Measurements from ENCODE around the gene MCAM. TPM values are rescaled to one million over a fixed set of nuclear protein-coding genes. Genes with fewer than 3 reads are reported as not detected.

Gene MCAM
- polyA plus RNA-seq, 3 donors: not detected

GRCh38 chr11:119347242-119347641 is 30.3 kb upstream of the MCAM start:
- no peak for TF ChIP-seq CTCF (IDR thresholded peaks at IDR 0.05)
- H3K9me3 ChIP-seq (replicated peaks in 1 of 2; ENCODE audit: control insufficient read depth in 1 of 2, insufficient read depth in 1 of 2, low read length in 2 of 2): no peaks in the 10 kb centered on the region
- H4K20me1 ChIP-seq (ENCODE audit: insufficient read depth, low read length): no peaks in the 10 kb centered on the region
- Mint-ChIP-seq H3K9me3 (no peaks in the 10 kb centered on the region), H3K27ac (no peak overlapping the region), H3K27me3 (ENCODE audit: low read depth in 3 of 3) (peaks cover 28 to 48% (median 45%) of the 10 kb centered on the region in 3 donors), H3K36me3 (no peaks in the 10 kb centered on the region), H3K4me1 (no peaks in the 10 kb centered on the region), H3K4me3 (no peak overlapping the region)
- H3K36me3 ChIP-seq (replicated peaks in 1 of 2; ENCODE audit: control insufficient read depth in 1 of 2, insufficient read depth in 2 of 2, low read length in 2 of 2): no peaks in the 10 kb centered on the region
- WGBS (ENCODE audit: insufficient coverage): no CpG with 5 or more reads among the region's 2 CpGs
- no peak overlapping the region for H3K4me3 ChIP-seq (replicated peaks in 1 of 3; ENCODE audit: low read depth in 2 of 3, low read length in 3 of 3)
- no peak overlapping the region for H3K9ac ChIP-seq (ENCODE audit: insufficient read depth, low read length, poor library complexity, severe bottlenecking)
- H3K27ac ChIP-seq (ENCODE audit: low read depth in 1 of 2, low read length in 2 of 2): no peak overlapping the region
- H2AFZ ChIP-seq (ENCODE audit: insufficient read depth, low read depth, low read length, poor library complexity, severe bottlenecking): no peak overlapping the region
- intact Hi-C loops (cut with micrococcal nuclease): no loop called here
- H3K27me3 ChIP-seq (ENCODE audit: control insufficient read depth in 2 of 2, insufficient read depth in 2 of 2, low read length in 2 of 2): peaks cover 0 to 18% of the 10 kb centered on the region in 2 donors
- no peak overlapping the region for H3K4me2 ChIP-seq (replicated peaks; ENCODE audit: extremely low read depth, low read length, poor library complexity, severe bottlenecking)
- no peak for DNase-seq
- no peaks in the 10 kb centered on the region for H3K79me2 ChIP-seq (ENCODE audit: insufficient read depth, low read length)
- H3K4me1 ChIP-seq (ENCODE audit: control insufficient read depth in 1 of 2, insufficient read depth in 2 of 2, low read length in 2 of 2): no peaks in the 10 kb centered on the region

- no peaks in the 10 kb centered on the region for H3K9me3 Mint-ChIP-seq
- peak within 1 kb of the TSS in 2 of 7 donors; percentile 25 to 46 for H3K27ac Mint-ChIP-seq
- WGBS (ENCODE audit: insufficient coverage): 49% methylated on average over 2 of the region's 6 CpGs
- H3K27me3 Mint-ChIP-seq (ENCODE audit: low read depth in 3 of 3): peaks cover 29 to 54% (median 46%) of the 10 kb centered on the region in 3 donors
- H3K4me2 ChIP-seq (replicated peaks; ENCODE audit: extremely low read depth, low read length, poor library complexity, severe bottlenecking): no peak within 1 kb of the TSS
- DNase-seq: no peak
- H3K79me2 ChIP-seq (ENCODE audit: insufficient read depth, low read length): no peaks in the 10 kb centered on the region
- H3K4me1 Mint-ChIP-seq: no peaks in the 10 kb centered on the region
- H3K27me3 ChIP-seq (ENCODE audit: control insufficient read depth in 2 of 2, insufficient read depth in 2 of 2, low read length in 2 of 2): peaks cover 4 to 25% of the 10 kb centered on the region in 2 donors
- H3K4me3 Mint-ChIP-seq: no peak within 1 kb of the TSS
- H3K4me3 ChIP-seq (replicated peaks in 1 of 3; ENCODE audit: low read depth in 2 of 3, low read length in 3 of 3): no peak within 1 kb of the TSS
- H3K36me3 Mint-ChIP-seq: no peaks in the 10 kb centered on the region
- no peak for TF ChIP-seq CTCF (IDR thresholded peaks at IDR 0.05)
- intact Hi-C loops (cut with micrococcal nuclease): no loop called here
- H3K36me3 ChIP-seq (replicated peaks in 1 of 2; ENCODE audit: control insufficient read depth in 1 of 2, insufficient read depth in 2 of 2, low read length in 2 of 2): no peaks in the 10 kb centered on the region
- H3K9me3 ChIP-seq (replicated peaks in 1 of 2; ENCODE audit: control insufficient read depth in 1 of 2, insufficient read depth in 1 of 2, low read length in 2 of 2): no peaks in the 10 kb centered on the region
- H3K27ac ChIP-seq (ENCODE audit: low read depth in 1 of 2, low read length in 2 of 2): no peak within 1 kb of the TSS
- no peaks in the 10 kb centered on the region for H3K4me1 ChIP-seq (ENCODE audit: control insufficient read depth in 1 of 2, insufficient read depth in 2 of 2, low read length in 2 of 2)
- H4K20me1 ChIP-seq (ENCODE audit: insufficient read depth, low read length): no peaks in the 10 kb centered on the region
- no peak within 1 kb of the TSS for H2AFZ ChIP-seq (ENCODE audit: insufficient read depth, low read depth, low read length, poor library complexity, severe bottlenecking)
- no peak within 1 kb of the TSS for H3K9ac ChIP-seq (ENCODE audit: insufficient read depth, low read length, poor library complexity, severe bottlenecking)
These were observed 29.7 kb upstream of the MCAM start, which contains the start of gene MFRP for GRCh38 chr11:119346605-119347004. Gene MFRP, minus strand, starts transcription at chr11:119346705. Its CDS starts 192 bp downstream, at chr11:119346513.

All from CD14-positive monocyte (primary cell).